Kidney epithelial cell (primary cell): ENCODE measurements around the gene SH3RF3. TPM values are rescaled to one million over a fixed set of nuclear protein-coding genes. Genes with fewer than 3 reads are reported as not detected.

ENCODE experiments used
- DNase-seq: peaks from one replicate; pipeline ENCODE4 v3.0.0-alpha.2; 2010; ENCODE audit warnings: low read depth
- H3K27me3 ChIP-seq: 2 replicates; pipeline ENCODE4 v1.6.0; 2011; ENCODE audit warnings: low read length; ENCODE audit not compliant: control insufficient read depth, insufficient read depth
- H3K36me3 ChIP-seq: 2 replicates; pipeline ENCODE4 v1.5.1; 2011; ENCODE audit warnings: low read length; ENCODE audit not compliant: control insufficient read depth, insufficient read depth
- H3K4me3 ChIP-seq: 2 replicates; pipeline ENCODE4 v1.5.1; 2011; ENCODE audit warnings: low read depth, mild to moderate bottlenecking, control low read depth, low read length
- CTCF ChIP-seq: IDR thresholded peaks from 2 replicates; pipeline ENCODE4 v1.5.1; 2011; ENCODE audit warnings: mild to moderate bottlenecking, moderate library complexity, low read length, control low read depth, inconsistent platforms; ENCODE audit not compliant: insufficient read depth, poor library complexity, severe bottlenecking
- total RNA-seq: library from RNA; depleted of rRNA; stranded (reverse); fragments of >200 nt; gene quantifications from 2 replicates; pipeline ENCODE4 v1.2.3, GENCODE V29; 2015

Gene SH3RF3
- total RNA-seq, 1 donor from 2014 or later: 9.6 TPM

- Histone ChIP-seq H3K27me3 (no peaks in the 10 kb centered on the region), H3K36me3 (no peaks in the 10 kb centered on the region), H3K4me3 (no peak overlapping the region)
- no peak for DNase-seq
- TF ChIP-seq CTCF: no peak
Measured at GRCh38 chr2:109091526-109091925, 37.5 kb upstream of the SH3RF3 start.

- H3K27me3 ChIP-seq: no peaks in the 10 kb centered on the region
- H3K4me3 ChIP-seq: no peak overlapping the region
- H3K36me3 ChIP-seq: no peaks in the 10 kb centered on the region
- TF ChIP-seq CTCF: no peak
- DNase-seq: no peak
Measured at GRCh38 chr2:109094144-109094543, 34.9 kb upstream of the SH3RF3 start.

- H3K27me3 ChIP-seq: no peaks in the 10 kb centered on the region
- TF ChIP-seq CTCF: no peak
- no peaks in the 10 kb centered on the region for H3K36me3 ChIP-seq
- DNase-seq: no peak
- no peak overlapping the region for H3K4me3 ChIP-seq
Measured at GRCh38 chr2:109098251-109098920, 30.6 kb upstream of the SH3RF3 start.

GRCh38 chr2:109098921-109099273, 30.1 kb upstream of the SH3RF3 start:
- Histone ChIP-seq H3K27me3 (no peaks in the 10 kb centered on the region), H3K4me3 (no peak overlapping the region), H3K36me3 (no peaks in the 10 kb centered on the region)
- no peak for DNase-seq
- TF ChIP-seq CTCF: no peak

GRCh38 chr2:109102588-109103233, 26.3 kb upstream of the SH3RF3 start:
- H3K4me3 ChIP-seq: no peak overlapping the region
- no peak for DNase-seq
- peaks cover 2% of the 10 kb centered on the region for H3K27me3 ChIP-seq
- no peaks in the 10 kb centered on the region for H3K36me3 ChIP-seq
- TF ChIP-seq CTCF: no peak

- DNase-seq: no peak
- H3K4me3 ChIP-seq: no peak overlapping the region
- no peak for TF ChIP-seq CTCF
- H3K36me3 ChIP-seq: no peaks in the 10 kb centered on the region
- peaks cover 2% of the 10 kb centered on the region for H3K27me3 ChIP-seq
Measured at GRCh38 chr2:109105113-109105512, 23.9 kb upstream of the SH3RF3 start.
